PFSK-1 (cell line): Measurements from ENCODE around the gene CCDC137.

Experiments used
- FOXP2 ChIP-seq: optimal IDR thresholded peaks from 2 replicates; pipeline ENCODE3; 2011; ENCODE audit warnings: borderline replicate concordance, control low read depth, inconsistent platforms; ENCODE audit not compliant: insufficient read depth; ENCODE audit errors: extremely low read length, extremely low read depth
- POLR2AphosphoS5 ChIP-seq: IDR thresholded peaks from 2 replicates; pipeline ENCODE4 v1.6.1; 2012; ENCODE audit warnings: low read depth, mild to moderate bottlenecking, control low read depth, low read length, moderate library complexity
- REST ChIP-seq, 2 experiments: IDR thresholded peaks; 2 replicates each; pipeline versions ENCODE4 v1.6.1 to v1.8.0; 2011 to 2012; ENCODE audit warnings: low read depth in 2 of 2, low read length in 2 of 2, control low read depth in 1 of 2, inconsistent platforms in 1 of 2, mild to moderate bottlenecking in 1 of 2, moderate library complexity in 1 of 2; ENCODE audit not compliant: insufficient read depth in 1 of 2
- SIN3A ChIP-seq: IDR thresholded peaks from 2 replicates; pipeline ENCODE4 v1.6.1; 2012; ENCODE audit warnings: mild to moderate bottlenecking, low read length, moderate library complexity, borderline replicate concordance; ENCODE audit not compliant: insufficient read depth

GRCh38 chr17:81713556-81714411 is 47.2 kb downstream of the CCDC137 start:
- TF ChIP-seq POLR2AphosphoS5 (no peak), SIN3A (no peak), REST (IDR thresholded peaks at IDR 0.05; ENCODE audit: insufficient read depth in 1 of 2, low read depth in 2 of 2, low read length in 2 of 2) (no peak), FOXP2 (no peak)
